ENCODE results near the gene DAD1.

GRCh38 chr14:22554498-22555383, 34.3 kb downstream of the DAD1 start:
- TF ChIP-seq POLR2A (IDR thresholded peaks at IDR 0.05) (no peak), CTCF (IDR thresholded peaks at IDR 0.05) (no peak), POLR2AphosphoS5 (IDR thresholded peaks at IDR 0.05) (no peak), EP300 (IDR thresholded peaks at IDR 0.05) (no peak)

Data from sigmoid colon (tissue), 4 donors.